Liver (tissue), 9 donors: ENCODE measurements around the gene PDE4B. TPM values are rescaled to one million over a fixed set of nuclear protein-coding genes. Genes with fewer than 3 reads are reported as not detected.
"Not testable (repeated sequence)": the region's sequence is repeated elsewhere in the genome, so short reads cannot be mapped to it uniquely, and the experiment has no call there.

Source experiments
- DNase-seq: peaks from one replicate; pipeline ENCODE4 v3.0.0-alpha.2; 2017; ENCODE audit warnings: low spot score
- H3K27ac ChIP-seq, 2 donors: one replicate each; pipeline ENCODE4 v1.7.0; 2013; ENCODE audit warnings: inconsistent platforms in 2 of 2, low read length in 2 of 2, control low read depth in 1 of 2, low read depth in 1 of 2, mild to moderate bottlenecking in 1 of 2
- H3K27me3 ChIP-seq, 4 donors: one replicate each; pipeline versions ENCODE4 v1.6.1 to v1.7.0; 2013; ENCODE audit warnings: low read length in 3 of 4, inconsistent platforms in 1 of 4, mild to moderate bottlenecking in 1 of 4, moderate library complexity in 1 of 4; ENCODE audit not compliant: control insufficient read depth in 4 of 4, insufficient read depth in 4 of 4
- H3K36me3 ChIP-seq, 4 donors: one replicate each; pipeline versions ENCODE4 v1.6.1 to v1.7.0; 2013; ENCODE audit warnings: low read length in 3 of 4, mild to moderate bottlenecking in 3 of 4, low read depth in 1 of 4, moderate library complexity in 1 of 4; ENCODE audit not compliant: control insufficient read depth in 4 of 4, insufficient read depth in 3 of 4
- H3K4me1 ChIP-seq, 4 donors: one replicate each; pipeline versions ENCODE4 v1.6.1 to v1.7.0; 2013; ENCODE audit warnings: low read length in 3 of 4, mild to moderate bottlenecking in 3 of 4, moderate library complexity in 1 of 4; ENCODE audit not compliant: control insufficient read depth in 4 of 4, insufficient read depth in 4 of 4
- H3K4me3 ChIP-seq, 3 donors: one replicate each; pipeline versions ENCODE4 v1.6.1 to v1.7.0; 2013; ENCODE audit warnings: low read length in 3 of 3, control low read depth in 1 of 3, low read depth in 1 of 3, mild to moderate bottlenecking in 1 of 3
- H3K9ac ChIP-seq, 2 donors: one replicate each; pipeline ENCODE4 v1.7.0; 2013; ENCODE audit warnings: low read length in 2 of 2, mild to moderate bottlenecking in 2 of 2, moderate library complexity in 2 of 2, control low read depth in 1 of 2, low read depth in 1 of 2
- H3K9me3 ChIP-seq, 4 donors: one replicate each; pipeline versions ENCODE4 v1.6.1 to v1.7.0; 2013; ENCODE audit warnings: low read length in 3 of 4; ENCODE audit not compliant: control insufficient read depth in 4 of 4
- EGR1 ChIP-seq, 2 donors: IDR thresholded peaks; 2 replicates each; pipeline ENCODE4 v1.6.1; 2016 to 2018; ENCODE audit warnings: antibody characterized with exemption in 2 of 2, low read depth in 2 of 2
- FOXA1 ChIP-seq: IDR thresholded peaks from 2 replicates; pipeline ENCODE4 v1.6.1; 2016; ENCODE audit warnings: antibody characterized with exemption
- FOXA2 ChIP-seq: IDR thresholded peaks from 2 replicates; pipeline ENCODE4 v1.6.1; 2016; ENCODE audit warnings: antibody characterized with exemption
- GABPA ChIP-seq, 2 donors: IDR thresholded peaks in 1 of 2; conservative IDR thresholded peaks in 1 of 2; 2 replicates each; pipeline ENCODE4 v1.6.1; 2016; ENCODE audit warnings: antibody characterized with exemption in 2 of 2, mild to moderate bottlenecking in 1 of 2, moderate library complexity in 1 of 2
- HNF4A ChIP-seq, 2 donors: conservative IDR thresholded peaks; 2 replicates each; pipeline ENCODE4 v1.6.1; 2016; ENCODE audit warnings: antibody characterized with exemption in 2 of 2, mild to moderate bottlenecking in 2 of 2
- HNF4G ChIP-seq: IDR thresholded peaks from 2 replicates; pipeline ENCODE4 v1.6.1; 2016; ENCODE audit warnings: antibody characterized with exemption
- JUND ChIP-seq, 2 donors: IDR thresholded peaks; 2 replicates each; pipeline ENCODE4 v1.6.1; 2016; ENCODE audit warnings: antibody characterized with exemption in 2 of 2
- NR2F2 ChIP-seq: IDR thresholded peaks from 2 replicates; pipeline ENCODE4 v1.6.1; 2016; ENCODE audit warnings: antibody characterized with exemption
- RXRA ChIP-seq, 2 donors: IDR thresholded peaks; 2 replicates each; pipeline ENCODE4 v1.6.1; 2017 to 2018; ENCODE audit warnings: antibody characterized with exemption in 2 of 2, mild to moderate bottlenecking in 1 of 2
- SP1 ChIP-seq: IDR thresholded peaks from 2 replicates; pipeline ENCODE4 v1.6.1; 2018; ENCODE audit warnings: antibody characterized with exemption, mild to moderate bottlenecking
- WGBS: extraction: QIAGEN DNeasy Blood & Tissue Kit; methylation state at CpG from one replicate; pipeline ENCODE4 v1.1.7; 2013; 5-methylcytosine and 5-hydroxymethylcytosine counted together
- polyA plus RNA-seq, 2 donors: library from polyadenylated mRNA; stranded (reverse) in 1 of 2; unstranded in 1 of 2; fragments of 200-250 nt in 1 of 2; fragments of >200 nt in 1 of 2; fragmentation: Nextera tagmentation in 1 of 2; extraction: Ambion mirVana in 1 of 2; gene quantifications; one replicate each; pipeline versions ENCODE4 v1.2.1 to v1.2.3, GENCODE V29; 2013 to 2015
- total RNA-seq, 2 donors: library from RNA; depleted of rRNA; stranded (reverse); fragments of >200 nt; gene quantifications; one replicate each; pipeline ENCODE4 v1.2.3, GENCODE V29; 2014
- TF ChIP-seq, protein P1 (sequence below): IDR thresholded peaks from 2 replicates; pipeline ENCODE4 v1.6.1; 2016; ENCODE audit warnings: antibody characterized with exemption
- TF ChIP-seq, protein P2 (sequence below): IDR thresholded peaks from 2 replicates; pipeline ENCODE4 v1.6.1; 2016; ENCODE audit warnings: antibody characterized with exemption
- TF ChIP-seq, protein P3 (sequence below): fragments of 150-350 bp; IDR thresholded peaks from 2 replicates; pipeline ENCODE4 v1.5.1; 2017; ENCODE audit warnings: improper control_type of control experiment, low read depth, low read length; ENCODE audit not compliant: missing input control
- TF ChIP-seq, protein P4 (sequence below): IDR thresholded peaks from 2 replicates; pipeline ENCODE4 v1.6.1; 2016; ENCODE audit warnings: antibody characterized with exemption, mild to moderate bottlenecking
- TF ChIP-seq, protein P5 (sequence below): IDR thresholded peaks from 2 replicates; pipeline ENCODE4 v1.6.1; 2016; ENCODE audit warnings: antibody characterized with exemption
- donor health status: healthy.
- donor health status: healthy.
- donor health status: healthy.
- donor health status: healthy.
- donor health status: healthy.

PDE4B gene
- total and polyA plus RNA-seq, 4 donors: 1.9 to 3.9 (median 2.7) TPM

DNA sequence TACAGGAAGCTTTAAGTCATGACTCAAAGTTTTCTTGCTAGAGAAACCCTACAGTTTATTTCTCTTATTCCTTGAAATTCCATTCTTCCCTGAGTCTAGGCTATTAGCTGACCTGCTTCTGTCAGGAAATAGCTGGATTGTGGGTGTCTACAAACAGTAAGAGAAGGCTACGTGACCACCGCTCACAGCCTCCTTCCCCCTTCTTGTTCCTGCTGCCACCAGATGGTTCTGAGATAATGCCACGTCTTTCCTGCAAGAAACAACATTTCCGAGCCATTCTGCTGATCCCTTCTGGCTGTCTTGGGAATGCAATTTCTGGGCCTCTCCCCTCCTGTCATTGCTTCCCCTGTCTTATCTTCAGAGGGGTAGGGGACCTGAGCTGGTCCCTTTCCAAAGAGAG lies 612.4 kb downstream of the PDE4B start:
- H3K27ac ChIP-seq: no peak overlapping the region
- H3K4me1 ChIP-seq: peaks cover 0 to 6% (median 2%) of the 10 kb centered on the region in 4 donors
- DNase-seq: no peak
- no peak overlapping the region for H3K9ac ChIP-seq
- WGBS: 75% methylated on average over 4 of the region's 4 CpGs
- no peak overlapping the region for H3K4me3 ChIP-seq
- no peaks in the 10 kb centered on the region for H3K9me3 ChIP-seq
- no peaks in the 10 kb centered on the region for H3K36me3 ChIP-seq
- TF ChIP-seq, protein P1, sequence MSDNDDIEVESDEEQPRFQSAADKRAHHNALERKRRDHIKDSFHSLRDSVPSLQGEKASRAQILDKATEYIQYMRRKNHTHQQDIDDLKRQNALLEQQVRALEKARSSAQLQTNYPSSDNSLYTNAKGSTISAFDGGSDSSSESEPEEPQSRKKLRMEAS: no peak
- TF ChIP-seq FOXA2: no peak
- TF ChIP-seq, protein P2, sequence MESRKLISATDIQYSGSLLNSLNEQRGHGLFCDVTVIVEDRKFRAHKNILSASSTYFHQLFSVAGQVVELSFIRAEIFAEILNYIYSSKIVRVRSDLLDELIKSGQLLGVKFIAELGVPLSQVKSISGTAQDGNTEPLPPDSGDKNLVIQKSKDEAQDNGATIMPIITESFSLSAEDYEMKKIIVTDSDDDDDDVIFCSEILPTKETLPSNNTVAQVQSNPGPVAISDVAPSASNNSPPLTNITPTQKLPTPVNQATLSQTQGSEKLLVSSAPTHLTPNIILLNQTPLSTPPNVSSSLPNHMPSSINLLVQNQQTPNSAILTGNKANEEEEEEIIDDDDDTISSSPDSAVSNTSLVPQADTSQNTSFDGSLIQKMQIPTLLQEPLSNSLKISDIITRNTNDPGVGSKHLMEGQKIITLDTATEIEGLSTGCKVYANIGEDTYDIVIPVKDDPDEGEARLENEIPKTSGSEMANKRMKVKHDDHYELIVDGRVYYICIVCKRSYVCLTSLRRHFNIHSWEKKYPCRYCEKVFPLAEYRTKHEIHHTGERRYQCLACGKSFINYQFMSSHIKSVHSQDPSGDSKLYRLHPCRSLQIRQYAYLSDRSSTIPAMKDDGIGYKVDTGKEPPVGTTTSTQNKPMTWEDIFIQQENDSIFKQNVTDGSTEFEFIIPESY: no peak
- no peak for TF ChIP-seq RXRA (IDR thresholded peaks at IDR 0.05)
- TF ChIP-seq, protein P3, sequence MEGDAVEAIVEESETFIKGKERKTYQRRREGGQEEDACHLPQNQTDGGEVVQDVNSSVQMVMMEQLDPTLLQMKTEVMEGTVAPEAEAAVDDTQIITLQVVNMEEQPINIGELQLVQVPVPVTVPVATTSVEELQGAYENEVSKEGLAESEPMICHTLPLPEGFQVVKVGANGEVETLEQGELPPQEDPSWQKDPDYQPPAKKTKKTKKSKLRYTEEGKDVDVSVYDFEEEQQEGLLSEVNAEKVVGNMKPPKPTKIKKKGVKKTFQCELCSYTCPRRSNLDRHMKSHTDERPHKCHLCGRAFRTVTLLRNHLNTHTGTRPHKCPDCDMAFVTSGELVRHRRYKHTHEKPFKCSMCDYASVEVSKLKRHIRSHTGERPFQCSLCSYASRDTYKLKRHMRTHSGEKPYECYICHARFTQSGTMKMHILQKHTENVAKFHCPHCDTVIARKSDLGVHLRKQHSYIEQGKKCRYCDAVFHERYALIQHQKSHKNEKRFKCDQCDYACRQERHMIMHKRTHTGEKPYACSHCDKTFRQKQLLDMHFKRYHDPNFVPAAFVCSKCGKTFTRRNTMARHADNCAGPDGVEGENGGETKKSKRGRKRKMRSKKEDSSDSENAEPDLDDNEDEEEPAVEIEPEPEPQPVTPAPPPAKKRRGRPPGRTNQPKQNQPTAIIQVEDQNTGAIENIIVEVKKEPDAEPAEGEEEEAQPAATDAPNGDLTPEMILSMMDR: no peak
- TF ChIP-seq, protein P4, sequence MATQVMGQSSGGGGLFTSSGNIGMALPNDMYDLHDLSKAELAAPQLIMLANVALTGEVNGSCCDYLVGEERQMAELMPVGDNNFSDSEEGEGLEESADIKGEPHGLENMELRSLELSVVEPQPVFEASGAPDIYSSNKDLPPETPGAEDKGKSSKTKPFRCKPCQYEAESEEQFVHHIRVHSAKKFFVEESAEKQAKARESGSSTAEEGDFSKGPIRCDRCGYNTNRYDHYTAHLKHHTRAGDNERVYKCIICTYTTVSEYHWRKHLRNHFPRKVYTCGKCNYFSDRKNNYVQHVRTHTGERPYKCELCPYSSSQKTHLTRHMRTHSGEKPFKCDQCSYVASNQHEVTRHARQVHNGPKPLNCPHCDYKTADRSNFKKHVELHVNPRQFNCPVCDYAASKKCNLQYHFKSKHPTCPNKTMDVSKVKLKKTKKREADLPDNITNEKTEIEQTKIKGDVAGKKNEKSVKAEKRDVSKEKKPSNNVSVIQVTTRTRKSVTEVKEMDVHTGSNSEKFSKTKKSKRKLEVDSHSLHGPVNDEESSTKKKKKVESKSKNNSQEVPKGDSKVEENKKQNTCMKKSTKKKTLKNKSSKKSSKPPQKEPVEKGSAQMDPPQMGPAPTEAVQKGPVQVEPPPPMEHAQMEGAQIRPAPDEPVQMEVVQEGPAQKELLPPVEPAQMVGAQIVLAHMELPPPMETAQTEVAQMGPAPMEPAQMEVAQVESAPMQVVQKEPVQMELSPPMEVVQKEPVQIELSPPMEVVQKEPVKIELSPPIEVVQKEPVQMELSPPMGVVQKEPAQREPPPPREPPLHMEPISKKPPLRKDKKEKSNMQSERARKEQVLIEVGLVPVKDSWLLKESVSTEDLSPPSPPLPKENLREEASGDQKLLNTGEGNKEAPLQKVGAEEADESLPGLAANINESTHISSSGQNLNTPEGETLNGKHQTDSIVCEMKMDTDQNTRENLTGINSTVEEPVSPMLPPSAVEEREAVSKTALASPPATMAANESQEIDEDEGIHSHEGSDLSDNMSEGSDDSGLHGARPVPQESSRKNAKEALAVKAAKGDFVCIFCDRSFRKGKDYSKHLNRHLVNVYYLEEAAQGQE: no peak
- H3K27me3 ChIP-seq: no peaks in the 10 kb centered on the region

DNA sequence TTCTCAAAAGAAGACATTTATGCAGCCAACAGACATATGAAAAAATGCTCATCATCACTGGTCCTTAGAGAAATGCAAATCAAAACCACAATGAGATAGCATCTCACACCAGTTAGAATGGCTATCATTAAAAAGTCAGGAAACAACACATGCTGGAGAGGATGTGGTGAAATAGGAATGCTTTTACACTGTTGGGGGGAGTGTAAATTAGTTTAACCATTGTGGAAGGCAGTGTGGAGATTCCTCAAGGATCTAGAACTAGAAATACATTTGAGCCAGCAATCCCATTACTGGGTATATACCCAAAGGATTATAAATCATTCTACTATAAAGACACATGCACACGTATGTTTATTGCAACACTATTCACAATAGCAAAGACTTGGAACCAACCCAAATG lies 618.8 kb downstream of the PDE4B start:
- not testable (repeated sequence) for DNase-seq, H3K9ac ChIP-seq, H3K27me3 ChIP-seq, H3K4me3 ChIP-seq, H3K27ac ChIP-seq, H3K9me3 ChIP-seq, H3K36me3 ChIP-seq
- 78% methylated on average over 1 of the region's 1 CpG for WGBS
- H3K4me1 ChIP-seq: peaks cover 2 to 14% (median 11%) of the 10 kb centered on the region in 4 donors

DNA sequence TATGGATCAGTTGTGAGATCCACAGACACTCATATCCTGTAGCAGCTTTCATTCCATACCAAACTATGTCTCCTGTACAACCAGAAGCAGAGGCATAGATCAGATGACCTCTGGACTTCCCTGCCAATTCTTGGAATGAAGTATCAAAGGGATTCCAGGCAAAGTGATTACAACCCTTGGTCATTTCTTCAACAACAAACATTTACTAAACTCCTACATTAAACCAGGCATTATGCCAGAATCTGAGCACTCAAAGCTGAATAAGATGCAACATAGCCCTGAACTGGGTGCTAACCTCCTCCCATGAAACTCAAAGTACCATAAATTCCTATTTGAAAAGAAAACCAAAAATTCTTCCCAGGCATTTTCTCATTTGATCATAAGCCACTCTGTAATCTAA lies 620.0 kb downstream of the PDE4B start:
- Histone ChIP-seq H3K9ac (no peak overlapping the region), H3K9me3 (peaks cover 0 to 6% (median 1%) of the 10 kb centered on the region in 4 donors), H3K27me3 (no peaks in the 10 kb centered on the region), H3K27ac (peak overlapping the region in 1 of 2 donors; percentile 14), H3K36me3 (no peaks in the 10 kb centered on the region), H3K4me3 (no peak overlapping the region), H3K4me1 (peaks cover 2 to 14% (median 11%) of the 10 kb centered on the region in 4 donors)
- DNase-seq: no peak
- TF ChIP-seq HNF4A (conservative IDR thresholded peaks at IDR 0.05): peak; percentile 86 to 87
- peak; percentile 60 to 72 for TF ChIP-seq RXRA (IDR thresholded peaks at IDR 0.05)
- no peak for TF ChIP-seq EGR1 (IDR thresholded peaks at IDR 0.05; ENCODE audit: low read depth in 2 of 2)
- peak; percentile 81 for TF ChIP-seq SP1
- TF ChIP-seq, protein P4: peak; percentile 23
- TF ChIP-seq, protein P5, sequence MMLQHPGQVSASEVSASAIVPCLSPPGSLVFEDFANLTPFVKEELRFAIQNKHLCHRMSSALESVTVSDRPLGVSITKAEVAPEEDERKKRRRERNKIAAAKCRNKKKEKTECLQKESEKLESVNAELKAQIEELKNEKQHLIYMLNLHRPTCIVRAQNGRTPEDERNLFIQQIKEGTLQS: peak; percentile 51
- TF ChIP-seq GABPA (IDR thresholded peaks at IDR 0.05 in 1 of 2, conservative IDR thresholded peaks at IDR 0.05 in 1 of 2): no peak
- TF ChIP-seq FOXA1: no peak
- TF ChIP-seq HNF4G: peak; percentile 61
- TF ChIP-seq FOXA2: no peak
- TF ChIP-seq JUND (IDR thresholded peaks at IDR 0.05): peak; percentile 46 to 60
- peak; percentile 13 for TF ChIP-seq NR2F2
